ENCODE results near the gene ZNF785. TPM values are rescaled to one million over a fixed set of nuclear protein-coding genes. Genes with fewer than 3 reads are reported as not detected.
"Not testable (repeated sequence)": the region's sequence is repeated elsewhere in the genome, so short reads cannot be mapped to it uniquely, and the experiment has no call there.

Gene ZNF785
- polyA plus RNA-seq, 4 donors, result 16.8 to 31.6 (median 19.6) TPM

DNA sequence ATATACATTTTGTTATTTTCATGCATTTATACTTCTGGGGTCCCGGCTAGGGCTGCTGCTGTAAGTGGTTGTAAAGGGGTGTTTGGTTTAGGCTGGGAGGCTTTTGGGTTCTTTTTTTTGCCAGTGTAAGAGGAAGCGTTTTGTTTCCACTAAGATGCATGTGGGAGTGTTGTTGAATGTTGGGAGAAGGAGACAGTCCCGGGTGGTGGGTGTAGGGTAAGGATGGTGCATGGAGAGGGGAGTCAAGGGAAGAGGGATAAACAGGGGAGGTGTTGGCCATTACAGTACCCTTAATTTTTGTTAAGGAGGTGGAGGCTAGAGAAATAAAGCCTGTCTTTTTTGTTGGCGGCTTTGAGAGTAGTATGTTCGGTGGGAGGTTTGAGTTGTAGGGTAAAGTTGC is 42.4 kb downstream of the ZNF785 start:
- DNase-seq (ENCODE audit: low read depth in 4 of 4, low spot score in 3 of 4), result no peak

DNA sequence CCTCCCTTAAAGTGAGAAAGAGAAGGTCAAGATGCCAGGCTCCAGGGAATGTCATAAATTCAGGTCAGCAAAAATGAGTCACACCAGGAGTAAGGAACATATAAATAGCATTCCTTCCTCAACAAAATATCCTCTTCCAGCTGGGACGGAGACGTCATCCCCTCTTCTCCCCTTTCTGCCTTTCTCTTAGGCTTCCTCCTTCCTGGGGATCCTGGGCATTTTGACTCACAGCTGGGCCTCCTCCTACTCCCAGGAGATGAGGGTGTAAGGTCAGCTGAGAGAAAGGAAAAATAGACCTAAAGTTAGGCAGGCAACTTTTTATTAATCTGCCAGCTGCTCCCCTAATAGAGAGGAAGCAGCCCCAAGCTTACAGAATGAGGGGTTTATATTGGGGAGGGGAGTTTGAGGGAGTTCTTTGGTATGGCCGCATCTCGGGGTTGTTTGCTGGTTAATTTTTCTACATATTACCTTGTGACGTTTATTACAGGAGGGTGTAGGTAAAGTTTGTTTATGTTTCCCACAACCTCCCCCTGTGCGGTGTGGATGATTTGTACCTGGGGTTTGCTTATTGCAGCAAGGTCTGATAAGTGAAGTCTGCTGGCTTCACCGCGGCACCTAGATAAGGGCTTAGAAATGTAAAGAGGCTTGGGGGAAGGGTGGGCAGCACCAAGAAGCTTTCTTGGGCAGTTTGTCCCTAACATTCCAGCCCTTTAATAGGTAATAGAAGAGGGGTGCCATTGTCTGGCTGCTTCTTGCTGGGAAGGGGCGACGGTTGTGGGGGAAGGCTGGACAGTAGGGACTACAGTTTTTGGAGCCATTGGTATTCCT is 43.8 kb downstream of the ZNF785 start:
- DNase-seq (ENCODE audit: low read depth in 4 of 4, low spot score in 3 of 4), result no peak

DNA sequence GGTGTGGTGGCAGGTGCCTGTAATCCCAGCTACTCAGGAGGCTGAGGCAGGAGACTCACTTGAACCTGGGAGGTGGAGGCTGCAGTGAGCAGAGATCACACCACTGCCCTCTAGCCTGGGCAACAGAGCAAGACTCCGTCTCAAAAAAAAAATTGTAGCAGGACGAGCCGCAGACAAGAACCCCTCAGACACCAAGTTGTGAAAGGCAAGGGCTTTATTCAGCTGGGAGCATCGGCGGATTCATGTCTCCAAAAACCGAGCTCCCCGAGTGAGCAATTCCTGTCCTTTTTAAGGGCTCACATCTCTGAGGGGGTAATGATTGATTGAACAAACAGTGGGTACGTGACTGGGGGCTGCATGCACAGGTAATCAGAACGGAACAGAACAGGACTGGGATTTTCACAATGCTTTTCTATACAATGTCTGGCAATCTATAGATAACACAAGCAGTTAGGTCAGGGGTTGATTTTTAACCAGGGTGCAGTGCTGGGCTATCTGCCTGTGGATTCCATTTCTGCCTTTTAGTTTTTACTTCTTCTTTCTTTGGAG is 44.5 kb downstream of the ZNF785 start:
- not testable (repeated sequence) for DNase-seq (ENCODE audit: low read depth in 4 of 4, low spot score in 3 of 4)

DNA sequence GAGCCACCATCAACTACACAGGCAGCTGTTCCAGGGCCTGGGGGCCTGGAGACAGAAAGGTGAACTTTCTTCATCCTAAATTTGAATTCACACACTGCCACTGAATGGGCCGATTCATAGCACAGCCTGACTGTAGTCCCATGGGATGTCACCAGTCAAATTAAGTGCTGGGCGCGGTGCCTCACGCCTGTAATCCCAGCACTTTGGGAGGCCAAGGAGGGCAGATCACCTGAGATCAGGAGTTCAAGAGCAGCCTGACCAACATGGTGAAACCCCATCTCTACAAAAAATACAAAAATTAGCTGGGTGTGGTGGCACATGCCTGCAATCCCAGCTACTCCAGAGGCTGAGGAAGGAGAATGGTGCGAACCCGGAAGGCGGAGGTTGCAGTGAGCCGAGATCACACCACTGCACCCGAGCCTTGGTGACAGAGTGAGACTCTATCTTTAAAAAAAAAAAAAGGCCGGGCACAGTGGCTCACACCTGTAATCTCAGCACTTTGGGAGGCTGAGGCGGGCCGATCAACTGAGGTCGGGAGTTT is 45.4 kb downstream of the ZNF785 start:
- DNase-seq (ENCODE audit: low read depth in 4 of 4, low spot score in 3 of 4), result not testable (repeated sequence)

DNA sequence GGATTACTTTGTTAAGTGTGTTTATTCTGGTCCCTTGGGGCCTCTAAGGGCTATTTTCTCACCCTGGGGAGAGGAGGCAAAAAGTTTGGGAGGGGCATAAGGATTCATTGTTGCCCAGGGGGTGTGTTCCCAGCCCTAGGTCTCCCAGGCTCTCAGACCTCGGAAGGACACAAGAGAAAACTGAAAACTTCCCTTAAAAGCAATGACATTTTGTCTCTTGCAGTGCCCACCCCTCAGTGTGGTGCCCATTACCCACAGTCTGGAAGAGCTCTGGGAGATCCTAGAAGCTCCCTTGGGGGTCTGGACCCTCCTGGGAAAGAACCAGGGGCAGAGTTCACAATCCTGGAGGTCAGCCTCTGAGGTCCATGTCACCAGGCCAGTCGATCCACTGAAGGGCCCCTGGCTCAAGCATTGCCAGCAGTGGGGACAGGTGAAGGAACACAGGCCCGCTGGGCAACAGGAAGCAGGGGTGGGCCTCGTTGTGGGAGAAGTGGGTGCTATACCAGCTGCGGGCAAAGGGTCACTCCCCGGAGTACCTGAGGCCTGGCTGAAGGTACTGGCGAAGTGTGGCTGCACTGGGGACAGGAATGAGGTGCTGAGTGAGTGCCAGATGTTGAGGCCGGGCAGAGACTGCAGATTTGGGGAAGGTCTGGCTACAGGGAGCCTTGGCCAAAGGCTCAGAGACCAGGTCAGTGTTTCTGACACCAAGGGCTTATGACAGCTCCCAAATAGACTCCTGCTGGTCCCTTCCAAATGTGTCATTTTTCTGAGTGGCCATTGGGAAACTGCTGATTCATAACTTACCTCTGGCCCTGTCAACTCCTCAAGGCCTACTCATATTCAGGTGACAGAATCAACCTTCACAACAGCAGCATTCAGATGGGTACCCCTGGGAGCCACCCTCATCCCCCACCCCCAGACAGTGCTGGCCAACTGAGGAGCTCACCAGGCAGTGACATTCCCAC is 46.2 kb downstream of the ZNF785 start:
- no peak for DNase-seq (ENCODE audit: low read depth in 4 of 4, low spot score in 3 of 4)

DNA sequence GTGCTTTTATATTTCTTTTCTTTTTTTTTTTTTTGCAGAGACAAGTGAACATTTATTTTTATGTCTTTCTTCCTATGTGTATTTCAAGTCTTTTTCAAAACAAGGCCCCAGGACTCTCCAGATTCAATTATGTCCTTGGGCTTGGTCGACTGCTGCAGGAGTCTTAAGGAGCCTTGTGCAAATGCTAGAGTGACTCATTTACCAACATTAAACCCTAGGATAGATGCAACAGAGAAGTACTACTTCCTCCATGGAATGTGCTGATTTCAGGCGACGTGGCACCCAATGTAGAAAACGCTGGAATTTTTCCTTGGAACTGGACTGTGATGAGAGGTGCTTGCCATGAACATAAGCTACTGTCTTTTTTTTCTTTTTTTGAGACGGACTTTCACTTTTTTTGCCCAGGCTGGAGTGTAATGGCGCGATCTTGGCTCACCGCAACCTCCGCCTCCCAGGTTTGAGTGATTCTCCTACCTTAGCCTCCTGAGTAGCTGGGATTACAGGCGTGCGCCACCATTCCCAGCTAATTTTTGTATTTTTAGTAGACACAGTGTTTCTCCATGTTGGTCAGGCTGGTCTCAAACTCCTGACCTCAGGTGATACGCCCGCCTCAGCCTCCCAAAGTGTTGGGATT is 49.0 kb downstream of the ZNF785 start:
- DNase-seq (ENCODE audit: low read depth in 4 of 4, low spot score in 3 of 4), result not testable (repeated sequence)

DNA sequence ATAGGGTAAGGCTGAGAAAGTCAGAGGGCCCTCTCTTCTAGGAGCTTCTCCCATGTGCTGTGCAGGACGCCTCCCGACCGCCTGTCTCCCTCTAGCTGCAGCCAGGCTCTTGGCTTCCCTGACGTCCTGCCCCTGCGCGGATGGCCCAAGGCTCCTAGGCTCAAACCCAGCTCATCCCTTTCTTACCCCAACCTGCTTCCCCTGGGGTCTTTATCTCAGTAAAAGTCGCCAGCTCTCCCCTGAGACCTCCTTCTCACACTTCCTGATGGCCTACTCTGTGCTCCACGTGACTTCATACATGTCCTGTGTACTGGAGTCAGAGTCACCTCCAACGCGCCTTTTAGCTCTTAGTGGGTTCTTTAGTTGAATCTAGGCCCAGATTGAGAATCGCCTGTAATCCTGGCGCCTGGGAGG is 49.7 kb downstream of the ZNF785 start:
- DNase-seq (ENCODE audit: low read depth in 4 of 4, low spot score in 3 of 4), result no peak

DNA sequence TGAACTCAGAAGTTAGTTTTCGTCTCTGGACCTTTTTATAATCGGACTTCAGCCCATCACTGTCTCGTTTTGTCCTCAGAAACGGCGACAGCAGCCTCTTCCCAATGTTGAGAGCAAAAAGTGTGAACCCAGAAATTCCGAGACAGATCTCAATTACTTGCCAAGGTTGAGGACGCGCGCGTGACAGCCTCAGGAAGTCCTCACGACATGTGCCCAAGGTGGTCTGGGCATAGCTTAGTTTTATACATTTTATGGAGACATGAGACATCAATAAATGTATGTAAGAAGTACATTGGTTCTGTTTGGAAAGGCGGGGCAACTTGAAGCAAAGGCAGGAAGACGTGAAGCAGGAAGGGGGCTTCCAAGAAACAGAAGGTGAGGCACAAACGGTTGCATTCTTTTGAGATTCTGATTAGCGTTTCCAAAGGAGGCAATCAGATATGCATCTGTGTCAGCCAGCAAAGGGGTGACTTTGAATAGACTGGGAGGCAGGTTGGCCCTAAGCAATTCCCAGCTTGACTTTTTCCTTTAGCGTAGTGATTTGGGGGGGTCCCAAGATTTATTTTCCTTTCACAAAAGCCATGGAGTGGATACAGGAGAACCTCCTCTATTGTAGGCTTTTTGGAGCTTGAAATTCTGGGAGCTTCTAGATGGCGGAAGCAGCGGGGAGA is 50.3 kb downstream of the ZNF785 start:
- no peak for DNase-seq (ENCODE audit: low read depth in 4 of 4, low spot score in 3 of 4)

DNA sequence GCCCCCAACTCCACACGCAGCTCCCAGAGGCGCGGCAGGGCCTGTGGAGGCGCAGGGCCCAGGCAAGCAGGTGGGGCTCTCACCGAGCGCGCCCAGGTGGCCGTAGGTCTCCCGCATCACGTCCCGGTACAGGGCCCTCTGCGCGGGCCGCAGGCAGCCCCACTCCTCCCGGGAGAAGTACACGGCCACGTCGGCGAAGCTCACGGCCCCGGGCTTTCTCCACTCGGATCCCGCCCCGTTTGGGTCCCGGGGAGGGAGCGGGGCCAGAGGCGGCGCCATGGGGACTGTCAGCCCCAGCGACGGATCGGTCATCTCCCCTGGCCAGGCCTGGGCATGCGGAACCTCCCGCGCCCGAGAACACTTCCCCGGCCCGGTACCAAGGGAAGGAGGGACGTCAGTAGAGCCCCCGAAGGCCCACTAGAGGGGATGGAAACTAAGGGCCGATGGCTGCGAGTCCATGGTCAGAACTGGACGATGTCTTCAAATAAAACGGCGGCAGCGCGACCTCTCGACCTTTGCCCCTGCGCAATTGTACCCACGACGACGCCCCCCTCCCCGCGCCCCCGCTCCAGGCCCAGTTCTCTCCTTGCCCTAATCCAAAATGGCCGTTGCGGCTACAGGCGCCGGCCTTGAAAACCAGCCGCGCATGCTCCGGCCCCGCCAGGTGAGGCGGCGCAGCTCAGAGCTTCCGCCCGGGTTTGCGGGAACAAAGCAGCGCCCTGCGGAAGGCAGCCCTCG is 51.0 kb downstream of the ZNF785 start, which contains the start of gene ZNF747:
ZNF747 (minus strand) TSS at position 491 of the 738 bp plus-strand sequence; CDS start at position 312, 179 bp downstream.
- DNase-seq (ENCODE audit: low read depth in 4 of 4, low spot score in 3 of 4), result peak in 2 of 4 donors; percentile 86 to 90

DNA sequence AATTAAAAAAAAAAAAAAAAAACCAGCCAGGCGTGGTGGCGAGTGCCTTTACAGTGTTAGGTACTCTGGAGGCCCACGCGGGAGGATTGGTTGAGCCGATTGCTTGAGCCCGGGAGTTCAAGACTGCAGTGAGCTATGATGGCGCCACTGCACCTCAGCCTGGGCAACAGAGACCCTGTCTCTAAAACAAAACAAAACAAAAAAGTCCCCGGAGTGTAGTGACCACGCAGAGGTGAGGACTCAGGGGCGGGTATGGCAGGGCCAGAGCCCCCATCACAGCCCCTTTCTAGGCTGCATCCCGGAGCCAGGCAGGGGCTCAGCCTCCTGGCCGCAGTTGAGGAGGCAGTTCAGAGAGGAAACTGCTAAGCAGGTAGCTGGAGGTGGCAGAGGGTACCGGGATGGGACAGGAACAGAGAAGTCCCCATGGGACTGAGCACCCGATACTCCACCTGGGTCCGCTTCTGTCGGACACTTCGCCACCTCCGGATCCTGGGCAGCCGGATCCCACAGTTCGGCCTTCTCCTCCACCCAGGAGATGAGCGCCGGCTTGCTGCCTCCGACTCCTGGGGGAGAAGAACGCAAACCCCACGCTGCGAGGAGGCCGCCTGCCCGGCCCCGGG is 51.6 kb downstream of the ZNF785 start:
- DNase-seq (ENCODE audit: low read depth in 4 of 4, low spot score in 3 of 4), result no peak

DNA sequence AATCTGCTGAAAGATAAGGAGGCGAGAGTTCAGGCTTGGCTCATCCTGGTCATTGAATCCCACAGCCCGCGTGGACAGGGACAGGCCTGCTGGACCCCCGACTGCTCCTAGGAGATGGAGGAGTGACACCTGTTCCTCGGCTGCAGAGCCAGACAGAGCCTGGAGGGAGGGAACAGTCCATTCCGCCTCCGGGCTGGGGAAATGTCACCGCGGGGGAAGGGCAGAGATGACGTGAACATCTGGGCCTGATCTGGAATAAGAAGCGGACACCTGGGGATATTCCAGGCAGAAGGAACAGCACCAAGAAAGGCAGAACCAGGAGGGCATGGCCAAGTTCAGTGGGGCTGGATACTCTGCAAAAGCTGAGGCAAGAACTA is 52.4 kb downstream of the ZNF785 start:
- DNase-seq (ENCODE audit: low read depth in 4 of 4, low spot score in 3 of 4), result no peak

DNA sequence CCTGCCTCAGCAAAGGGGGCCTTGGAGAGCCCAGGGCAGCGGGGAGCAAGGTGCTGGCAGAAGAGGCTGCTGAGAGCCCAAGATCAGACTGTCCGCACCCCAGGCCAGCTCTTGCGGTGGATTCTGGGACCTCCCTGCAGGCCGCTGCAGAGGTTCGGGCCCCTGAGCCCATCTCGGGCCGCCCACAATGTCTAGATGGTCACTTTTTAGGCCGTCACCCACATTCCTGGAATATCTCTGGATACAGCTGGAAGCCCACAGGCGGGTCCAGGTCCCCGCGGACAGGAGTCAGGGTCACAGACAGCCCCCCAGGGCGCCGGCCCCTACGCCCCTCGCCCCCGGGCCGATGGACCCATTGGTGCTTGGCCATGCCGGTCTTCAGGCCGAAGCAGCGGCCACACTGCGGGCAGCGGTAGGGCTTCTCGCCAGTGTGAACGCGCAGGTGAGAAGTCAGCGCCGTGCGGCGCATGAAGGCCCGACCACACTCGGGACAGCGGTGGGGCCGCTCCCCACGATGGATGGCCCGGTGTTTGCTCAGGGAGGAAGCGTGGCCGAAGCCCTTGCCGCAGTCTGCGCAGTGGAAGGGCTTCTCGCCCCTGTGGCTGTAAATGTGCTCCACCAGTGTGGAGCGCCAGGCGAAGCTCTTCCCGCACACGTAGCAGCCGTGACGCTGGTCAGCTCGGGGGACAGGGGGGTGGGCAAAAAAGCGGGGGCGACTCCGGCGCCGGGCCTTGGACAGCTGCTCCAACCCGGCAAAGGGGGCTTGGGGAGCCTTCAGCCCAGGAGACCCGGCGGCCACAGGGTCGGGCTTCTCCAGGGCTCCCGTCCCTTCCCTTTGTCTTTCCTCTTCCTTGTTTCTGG is 53.0 kb downstream of the ZNF785 start:
- no peak for DNase-seq (ENCODE audit: low read depth in 4 of 4, low spot score in 3 of 4)

Other genes with a start within 250 kb of the ZNF785 start
- gene CD2BP2, start 230.4 kb downstream of the ZNF785 start, polyA plus RNA-seq (ENCODE audit: insufficient read length in 4 of 4), result 10 to 100 TPM; 42.1 to 56.7 (median 55.7) TPM
- gene TBC1D10B, start 215.2 kb downstream of the ZNF785 start, polyA plus RNA-seq (ENCODE audit: insufficient read length in 4 of 4), result 10 to 100 TPM; 28.2 to 44.1 (median 34.2) TPM
- 1 to 10 TPM in 3 of 4 donors, not detected in 1; 1.2 to 1.4 (median 1.2) TPM for gene MYL11, start 210.9 kb downstream of the ZNF785 start, polyA plus RNA-seq (ENCODE audit: insufficient read length in 4 of 4)
- 1 to 10 TPM; 1.3 to 4.0 (median 2.1) TPM for gene SEPTIN1, start 203.1 kb downstream of the ZNF785 start, polyA plus RNA-seq (ENCODE audit: insufficient read length in 4 of 4)
- 10 to 100 TPM; 10.1 to 15.4 (median 13.1) TPM for gene ZNF48, start 190.3 kb downstream of the ZNF785 start, polyA plus RNA-seq (ENCODE audit: insufficient read length in 4 of 4)
- 10 to 100 TPM in 1 of 4 donors, 1 to 10 TPM in 3; 4.6 to 10.0 (median 5.2) TPM for gene ZNF771, start 178.1 kb downstream of the ZNF785 start, polyA plus RNA-seq (ENCODE audit: insufficient read length in 4 of 4)
- gene DCTPP1, start 155.7 kb downstream of the ZNF785 start, polyA plus RNA-seq (ENCODE audit: insufficient read length in 4 of 4), result 10 to 100 TPM; 31.4 to 50.4 (median 41.3) TPM
- gene SEPHS2, start 139.8 kb downstream of the ZNF785 start, polyA plus RNA-seq (ENCODE audit: insufficient read length in 4 of 4), result 10 to 100 TPM; 31.6 to 94.3 (median 89.1) TPM
- 1 to 10 TPM; 1.4 to 2.5 (median 2.1) TPM for gene ITGAL, start 113.0 kb downstream of the ZNF785 start, polyA plus RNA-seq (ENCODE audit: insufficient read length in 4 of 4)
- 10 to 100 TPM; 36.0 to 69.0 (median 50.0) TPM for gene ZNF768, start 59.1 kb downstream of the ZNF785 start, polyA plus RNA-seq (ENCODE audit: insufficient read length in 4 of 4)
- gene ZNF747, start 50.8 kb downstream of the ZNF785 start, polyA plus RNA-seq (ENCODE audit: insufficient read length in 4 of 4), result 10 to 100 TPM in 3 of 4 donors, 1 to 10 TPM in 1; 8.8 to 10.6 (median 10.5) TPM
- 10 to 100 TPM; 10.2 to 15.4 (median 11.6) TPM for gene ZNF764, start 27.3 kb downstream of the ZNF785 start, polyA plus RNA-seq (ENCODE audit: insufficient read length in 4 of 4)
- gene ZNF688, start 14.0 kb downstream of the ZNF785 start, polyA plus RNA-seq (ENCODE audit: insufficient read length in 4 of 4), result 10 to 100 TPM; 10.5 to 17.5 (median 13.3) TPM
- gene ZNF689, start 24.7 kb upstream of the ZNF785 start, polyA plus RNA-seq (ENCODE audit: insufficient read length in 4 of 4), result 10 to 100 TPM; 10.6 to 14.6 (median 13.2) TPM
- gene PRR14, start 65.3 kb upstream of the ZNF785 start, polyA plus RNA-seq (ENCODE audit: insufficient read length in 4 of 4), result 10 to 100 TPM; 32.8 to 54.7 (median 44.2) TPM
- 10 to 100 TPM; 45.4 to 85.1 (median 52.8) TPM for gene FBRS, start 72.7 kb upstream of the ZNF785 start, polyA plus RNA-seq (ENCODE audit: insufficient read length in 4 of 4)
- gene SRCAP, start 113.5 kb upstream of the ZNF785 start, polyA plus RNA-seq (ENCODE audit: insufficient read length in 4 of 4), result 10 to 100 TPM; 27.7 to 44.9 (median 33.2) TPM
- gene PHKG2, start 162.7 kb upstream of the ZNF785 start, polyA plus RNA-seq (ENCODE audit: insufficient read length in 4 of 4), result 10 to 100 TPM; 19.4 to 44.5 (median 26.0) TPM
- 10 to 100 TPM in 1 of 4 donors, 1 to 10 TPM in 3; 2.2 to 12.2 (median 8.5) TPM for gene CFAP119, start 176.4 kb upstream of the ZNF785 start, polyA plus RNA-seq (ENCODE audit: insufficient read length in 4 of 4)
- 100 to 1,000 TPM; 108 to 129 (median 121) TPM for gene RNF40, start 176.6 kb upstream of the ZNF785 start, polyA plus RNA-seq (ENCODE audit: insufficient read length in 4 of 4)
- gene ZNF629, start 201.5 kb upstream of the ZNF785 start, polyA plus RNA-seq (ENCODE audit: insufficient read length in 4 of 4), result 10 to 100 TPM; 20.2 to 27.7 (median 27.0) TPM